GM18870 (cell line): ENCODE measurements around the gene XIRP1.

Source experiments
- ATAC-seq: cut with Tn5 transposase; IDR thresholded peaks from one replicate; pipeline ENCODE4 v1.9.1; 2021; ENCODE audit warnings: moderate library complexity; ENCODE audit not compliant: unreplicated experiment

The XIRP1 gene

DNA sequence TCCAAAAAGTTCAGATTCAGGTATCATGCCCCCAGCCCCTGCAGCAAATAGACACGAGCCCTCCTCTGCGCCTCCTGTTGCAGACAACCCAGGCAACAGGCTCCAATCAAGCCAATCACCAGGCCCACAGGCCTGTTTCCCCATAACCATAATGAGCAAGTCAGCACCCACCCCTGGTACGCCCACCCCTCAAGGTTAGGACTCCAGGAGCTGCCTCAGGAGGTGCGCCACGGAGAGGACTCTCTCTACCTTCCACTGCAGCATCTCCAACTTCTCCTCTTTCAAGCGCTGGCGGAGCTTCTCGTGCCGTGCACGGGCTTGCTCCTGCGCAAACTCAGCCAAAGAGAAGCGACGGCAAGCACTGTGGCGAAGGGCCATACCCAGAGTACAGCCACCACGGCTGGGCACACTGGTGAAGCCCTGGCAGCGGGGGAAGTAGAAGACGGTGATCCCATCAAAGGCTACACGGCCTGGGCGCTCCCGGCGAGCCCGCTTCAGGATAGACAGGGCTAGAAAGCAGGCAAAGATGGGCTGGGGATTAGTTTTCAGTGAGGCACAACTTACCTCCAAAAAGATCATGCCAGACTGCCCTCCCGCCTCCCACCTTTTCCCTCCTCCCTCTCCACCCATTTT is 47.5 kb downstream of the XIRP1 start:
- no peak for ATAC-seq

- ATAC-seq = no peak
Measured at GRCh38 chr3:39144095-39144747, 48.2 kb downstream of the XIRP1 start.

GRCh38 chr3:39143051-39143885 is 49.1 kb downstream of the XIRP1 start:
- ATAC-seq = no peak

DNA sequence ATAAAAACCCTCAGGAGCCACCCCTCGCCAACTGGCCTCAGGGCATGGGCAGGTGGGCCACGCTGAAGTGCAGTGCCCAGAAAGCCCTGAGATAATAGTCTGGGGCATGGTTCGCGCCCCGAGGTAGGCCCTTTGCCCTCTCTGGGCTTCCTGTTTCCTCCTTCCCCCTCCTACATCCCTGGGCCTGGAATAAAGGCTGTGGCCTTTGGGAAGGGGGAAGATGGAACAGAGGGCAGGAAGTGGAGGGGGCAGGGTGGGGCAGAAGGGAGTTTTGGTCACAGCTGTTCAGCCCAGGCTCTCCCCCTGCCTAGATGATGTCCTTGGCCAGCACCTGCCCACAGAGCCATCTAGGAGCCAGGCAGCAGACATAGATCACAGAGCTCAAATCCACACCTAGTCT is 50.3 kb downstream of the XIRP1 start:
- no peak for ATAC-seq

DNA sequence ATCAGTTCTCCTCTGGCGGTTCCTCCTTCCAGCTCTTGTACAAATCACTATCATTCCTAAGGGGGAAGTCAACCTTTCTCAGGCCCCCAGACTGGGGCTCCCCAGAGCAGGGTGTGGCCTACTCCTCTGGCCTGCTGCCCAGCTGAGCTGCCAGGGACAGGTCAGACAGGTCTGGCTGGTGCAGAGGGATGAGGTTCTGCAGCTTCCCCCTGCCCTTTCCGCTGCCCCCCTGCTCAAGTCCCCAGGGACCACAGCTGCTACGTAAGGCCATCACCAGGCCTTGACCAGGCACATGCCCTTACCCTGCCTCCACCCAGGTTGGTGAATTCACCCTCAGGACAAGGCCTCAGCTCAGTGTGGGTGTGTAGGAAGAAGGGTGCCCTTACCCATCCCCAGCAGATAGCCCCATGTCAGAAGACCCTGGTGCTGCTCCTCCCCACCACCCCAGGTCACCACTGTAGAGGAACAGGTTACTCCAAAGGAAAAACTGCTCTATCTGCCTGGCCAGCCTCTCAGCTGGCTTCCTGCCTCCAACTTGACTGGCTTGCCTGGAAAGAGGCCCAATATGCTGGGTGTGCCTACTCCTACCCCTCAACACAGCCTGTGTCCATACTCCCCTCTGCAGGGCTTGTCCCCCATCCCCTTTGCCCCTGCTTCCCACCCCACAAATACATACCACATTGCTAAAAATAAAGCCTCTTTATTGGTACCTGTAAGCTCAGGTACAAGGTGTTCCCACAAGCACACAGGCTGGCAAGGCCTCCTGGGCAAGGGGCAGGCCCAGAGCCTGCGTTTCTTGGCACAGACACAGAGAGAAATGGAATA is 51.0 kb downstream of the XIRP1 start:
- no peak for ATAC-seq

DNA sequence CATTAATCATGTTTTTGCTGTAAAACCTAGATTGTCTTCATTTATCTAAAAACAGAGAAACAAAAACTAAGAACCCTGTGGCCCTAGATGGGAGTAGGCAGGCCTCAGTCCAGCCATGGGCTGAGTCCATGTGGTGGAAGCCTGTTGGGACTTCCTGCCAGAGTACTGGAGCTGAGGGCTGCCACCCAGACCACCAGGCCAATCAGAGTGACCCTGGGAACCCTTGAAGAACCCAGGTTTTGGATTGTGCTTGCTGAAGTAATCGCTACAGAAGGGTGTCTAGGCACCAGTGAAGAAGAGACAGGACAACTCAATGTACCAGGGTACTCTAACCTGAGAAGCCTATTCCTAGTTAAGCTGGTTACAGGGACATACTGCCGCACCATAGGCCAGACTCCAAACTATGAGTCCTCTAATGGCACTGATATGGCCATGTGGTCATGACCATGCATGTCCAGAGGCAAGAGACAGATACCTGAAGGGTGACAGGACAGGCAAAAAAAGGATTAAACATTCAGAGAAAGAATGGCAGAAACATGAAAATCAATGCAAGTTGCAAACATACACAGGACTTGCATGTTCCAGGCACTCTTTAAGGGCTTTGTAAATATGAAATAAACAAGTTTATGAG is 51.9 kb downstream of the XIRP1 start:
- ATAC-seq = no peak

DNA sequence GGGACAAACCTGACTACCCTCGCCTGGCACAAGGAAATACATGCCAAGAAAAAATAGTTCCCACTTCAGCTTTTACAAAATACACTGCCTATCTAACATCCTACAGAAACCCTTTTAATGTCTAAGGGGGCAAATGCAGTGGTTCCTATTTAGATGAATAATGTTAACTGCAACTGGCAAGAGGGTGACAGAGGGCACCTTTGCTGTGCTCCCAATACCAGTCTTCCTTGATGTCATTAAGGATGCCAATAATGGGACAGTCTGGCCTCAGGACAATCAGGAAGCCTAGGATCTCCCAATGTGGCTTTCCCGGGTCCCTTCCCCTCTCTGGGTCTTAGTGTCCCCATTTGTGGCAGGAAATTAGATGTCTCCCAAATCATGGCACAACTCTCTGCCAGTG is 53.0 kb downstream of the XIRP1 start:
- no peak for ATAC-seq

DNA sequence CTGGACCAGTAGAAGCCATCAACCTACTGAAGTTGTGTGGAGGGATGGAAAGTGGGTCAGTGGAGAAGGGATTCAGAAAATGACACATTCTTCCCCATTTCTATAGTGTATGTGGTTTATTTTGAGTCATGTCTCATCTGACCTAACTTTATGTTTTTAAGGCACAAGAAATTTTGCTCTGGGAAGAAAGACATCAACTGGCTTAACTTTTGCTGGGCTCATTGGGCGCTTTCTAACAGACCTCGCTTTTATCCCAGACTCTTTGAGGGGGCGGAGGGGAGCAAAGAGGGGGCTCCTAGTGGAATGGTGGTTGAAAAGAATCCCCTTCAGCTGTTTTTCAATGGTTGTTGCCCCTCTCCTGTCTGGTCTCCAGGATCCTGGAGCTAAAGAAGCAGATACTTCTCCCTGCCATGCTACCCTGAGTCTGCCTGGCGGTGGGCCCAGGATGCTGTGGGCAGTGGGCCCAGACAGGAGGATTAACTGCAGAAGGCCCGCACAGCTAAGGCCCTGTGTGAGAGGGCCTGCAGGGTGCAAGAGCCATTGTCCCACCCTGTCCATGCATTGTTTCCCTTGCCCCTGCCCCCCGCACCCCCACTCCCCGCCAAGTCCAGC is 53.5 kb downstream of the XIRP1 start:
- no peak for ATAC-seq

DNA sequence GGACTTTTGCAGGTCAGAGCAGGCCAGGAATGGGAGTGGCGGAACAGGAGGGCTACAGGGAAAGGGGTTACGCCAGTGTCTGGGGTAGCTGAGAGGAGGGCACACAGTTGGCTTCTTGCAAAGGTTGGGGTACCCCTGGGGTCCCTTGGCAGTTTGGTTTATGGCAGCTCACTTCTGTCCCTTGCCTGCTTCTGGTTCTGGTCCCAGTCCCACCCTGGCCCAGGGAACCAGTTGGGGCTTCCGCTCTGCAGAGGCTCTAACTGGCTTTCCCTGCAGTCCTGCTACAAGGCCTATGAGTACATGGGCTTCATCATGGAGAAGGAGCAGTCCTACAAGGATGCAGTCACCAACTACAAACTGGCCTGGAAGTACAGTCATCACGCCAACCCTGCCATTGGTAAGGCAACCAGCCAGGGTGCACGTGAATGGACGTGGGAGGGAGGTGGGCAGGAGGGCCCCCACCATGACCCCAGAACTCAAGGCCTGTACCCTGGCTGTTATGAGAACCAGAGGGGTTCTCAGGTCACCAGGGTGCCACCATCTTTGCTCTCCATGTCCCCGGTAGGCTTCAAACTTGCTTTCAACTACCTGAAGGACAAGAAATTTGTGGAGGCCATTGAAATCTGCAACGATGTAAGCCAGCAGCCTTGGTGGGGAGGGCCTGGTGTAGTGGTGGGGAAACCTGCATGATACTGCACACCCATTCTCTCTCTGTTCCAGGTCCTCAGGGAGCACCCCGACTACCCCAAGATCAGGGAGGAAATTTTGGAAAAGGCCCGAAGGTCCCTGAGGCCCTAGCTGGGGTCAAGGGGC is 54.2 kb downstream of the XIRP1 start:
- no peak for ATAC-seq

GRCh38 chr3:39137435-39137936 is 54.9 kb downstream of the XIRP1 start:
- ATAC-seq = no peak

DNA sequence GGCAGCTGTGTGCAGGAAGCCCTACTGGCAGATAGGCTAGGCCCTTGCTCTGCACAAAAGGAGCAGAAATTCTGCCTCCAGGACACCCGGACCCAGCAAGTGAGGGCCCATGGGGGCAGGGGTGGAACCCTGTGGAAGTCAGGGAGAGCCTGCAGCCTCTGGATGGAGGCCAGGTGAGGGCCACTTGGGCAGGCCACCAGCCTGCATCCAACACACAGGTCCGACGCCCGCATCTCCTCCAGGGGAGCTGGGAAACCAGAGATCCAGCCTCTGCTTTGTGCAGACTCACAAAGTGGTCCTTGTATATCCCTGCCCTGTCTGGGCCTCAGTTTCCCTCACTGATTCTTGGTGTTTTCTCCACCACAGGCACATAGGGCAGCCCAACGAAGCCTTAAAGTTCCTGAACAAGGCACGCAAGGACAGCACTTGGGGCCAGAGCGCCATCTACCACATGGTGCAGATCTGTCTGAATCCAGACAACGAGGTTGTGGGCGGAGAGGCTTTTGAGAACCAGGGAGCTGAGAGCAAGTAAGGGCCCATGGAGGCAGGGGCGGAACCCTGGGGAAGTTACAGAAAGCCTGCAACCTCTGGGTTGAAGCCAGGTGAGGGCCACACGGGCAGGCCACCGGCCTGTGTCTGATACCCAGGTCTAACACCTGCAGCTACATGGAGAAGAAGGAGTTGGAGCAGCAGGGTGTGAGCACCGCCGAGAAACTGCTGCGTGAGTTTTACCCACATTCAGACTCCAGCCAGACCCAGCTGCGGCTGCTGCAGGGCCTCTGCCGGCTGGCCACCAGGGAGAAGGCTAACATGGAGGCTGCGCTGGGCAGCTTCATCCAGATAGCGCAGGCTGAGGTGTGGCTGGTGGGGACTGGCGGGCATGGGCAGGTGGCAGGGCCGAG is 55.6 kb downstream of the XIRP1 start:
- no peak for ATAC-seq

- no peak for ATAC-seq
Measured at GRCh38 chr3:39135170-39135805, 57.1 kb downstream of the XIRP1 start.

DNA sequence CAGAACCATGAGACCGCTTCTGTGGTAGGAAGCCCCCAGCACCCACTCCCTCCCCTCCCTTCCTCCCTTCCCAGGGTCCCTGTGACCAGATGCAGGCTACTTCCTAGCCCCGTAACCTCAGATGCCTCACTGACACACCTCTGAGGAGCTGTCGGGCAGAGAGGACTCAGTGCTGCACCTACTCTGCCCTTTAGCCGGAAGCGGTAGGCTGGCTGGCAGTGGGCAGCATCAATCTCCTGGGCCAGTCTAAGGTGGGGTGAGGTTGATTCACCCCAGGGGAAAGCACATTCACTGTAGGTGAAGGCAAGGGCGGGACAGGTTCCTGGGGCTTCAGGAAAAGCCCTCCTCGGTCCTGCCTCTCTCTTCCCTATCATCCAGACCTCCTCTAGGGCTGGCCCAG is 58.1 kb downstream of the XIRP1 start:
- no peak for ATAC-seq

- no peak for ATAC-seq
Measured at GRCh38 chr3:39133822-39134221, 58.6 kb downstream of the XIRP1 start.
